Measurements from ENCODE around the gene HEY2. TPM values are rescaled to one million over a fixed set of nuclear protein-coding genes. Genes with fewer than 3 reads are reported as not detected.

HEY2 gene
- polyA plus RNA-seq, 1 donor (not counting 4 experiments of a cell fraction or from before 2014, with no cell fraction given), result not detected

GRCh38 chr6:125798734-125799508 is 49.5 kb downstream of the HEY2 start:
- H2AFZ ChIP-seq (ENCODE audit: control insufficient read depth, low read length), result no peak overlapping the region
- no peak overlapping the region for H3K4me2 ChIP-seq (ENCODE audit: control insufficient read depth, extremely low read depth, insufficient read depth, low read depth, low read length)
- dilution Hi-C loops (cut with MboI; ENCODE audit: extremely low pct_ligation_motif_present, low sequenced_read_pairs), result no loop called here
- no peak for FAIRE-seq
- peaks cover 17% of the 10 kb centered on the region for H3K4me1 ChIP-seq (ENCODE audit: control insufficient read depth, extremely low read depth, insufficient read depth, low read length)
- no peaks in the 10 kb centered on the region for H4K20me1 ChIP-seq (ENCODE audit: control insufficient read depth, extremely low read depth, insufficient read depth, low read length)
- H3K9me3 ChIP-seq (ENCODE audit: control insufficient read depth, low read depth, low read length), result no peaks in the 10 kb centered on the region
- no peak for DNase-seq (ENCODE audit: low read depth, low spot score)
- no peak overlapping the region for H3K4me3 ChIP-seq (ENCODE audit: control insufficient read depth in 2 of 3, extremely low read depth in 1 of 3, insufficient read depth in 2 of 3, low read depth in 1 of 3, low read length in 3 of 3)
- H3K79me2 ChIP-seq (ENCODE audit: control insufficient read depth, insufficient read depth, low read length), result peaks cover 4% of the 10 kb centered on the region
- H3K27ac ChIP-seq (ENCODE audit: control insufficient read depth, insufficient read depth, low read length), result no peak overlapping the region
- H3K9ac ChIP-seq (ENCODE audit: control insufficient read depth, extremely low read depth, insufficient read depth, low read length), result no peak overlapping the region
- TF ChIP-seq CTCF (optimal IDR thresholded peaks at IDR 0.05 in 1 of 3, IDR thresholded peaks at IDR 0.05 in 1 of 3, conservative IDR thresholded peaks at IDR 0.05 in 1 of 3; ENCODE audit: extremely low read depth in 1 of 3, insufficient read depth in 2 of 3, low read length in 3 of 3) (no peak), EZH2 (IDR thresholded peaks at IDR 0.05; ENCODE audit: low read length) (no peak)
- H3K36me3 ChIP-seq (ENCODE audit: control insufficient read depth in 2 of 2, extremely low read depth in 1 of 2, insufficient read depth in 2 of 2, low read length in 2 of 2), result no peaks in the 10 kb centered on the region
- no peaks in the 10 kb centered on the region for H3K27me3 ChIP-seq (ENCODE audit: control insufficient read depth, extremely low read depth, insufficient read depth, low read length)
- no peaks in the 10 kb centered on the region for H3K9me1 ChIP-seq (ENCODE audit: control insufficient read depth, extremely low read depth, insufficient read depth, low read length)

- Histone ChIP-seq H4K20me1 (ENCODE audit: control insufficient read depth, extremely low read depth, insufficient read depth, low read length) (no peaks in the 10 kb centered on the region), H3K9me3 (ENCODE audit: control insufficient read depth, low read depth, low read length) (no peaks in the 10 kb centered on the region), H3K9ac (ENCODE audit: control insufficient read depth, extremely low read depth, insufficient read depth, low read length) (no peak overlapping the region), H3K27ac (ENCODE audit: control insufficient read depth, insufficient read depth, low read length) (no peak overlapping the region), H3K27me3 (ENCODE audit: control insufficient read depth, extremely low read depth, insufficient read depth, low read length) (no peaks in the 10 kb centered on the region), H2AFZ (ENCODE audit: control insufficient read depth, low read length) (no peak overlapping the region), H3K4me2 (ENCODE audit: control insufficient read depth, extremely low read depth, insufficient read depth, low read depth, low read length) (no peak overlapping the region), H3K36me3 (ENCODE audit: control insufficient read depth in 2 of 2, extremely low read depth in 1 of 2, insufficient read depth in 2 of 2, low read length in 2 of 2) (no peaks in the 10 kb centered on the region), H3K79me2 (ENCODE audit: control insufficient read depth, insufficient read depth, low read length) (no peaks in the 10 kb centered on the region), H3K9me1 (ENCODE audit: control insufficient read depth, extremely low read depth, insufficient read depth, low read length) (no peaks in the 10 kb centered on the region), H3K4me1 (ENCODE audit: control insufficient read depth, extremely low read depth, insufficient read depth, low read length) (peaks cover 10% of the 10 kb centered on the region), H3K4me3 (ENCODE audit: control insufficient read depth in 2 of 3, extremely low read depth in 1 of 3, insufficient read depth in 2 of 3, low read depth in 1 of 3, low read length in 3 of 3) (no peak overlapping the region)
- FAIRE-seq, result no peak
- TF ChIP-seq CTCF (optimal IDR thresholded peaks at IDR 0.05 in 1 of 3, IDR thresholded peaks at IDR 0.05 in 1 of 3, conservative IDR thresholded peaks at IDR 0.05 in 1 of 3; ENCODE audit: extremely low read depth in 1 of 3, insufficient read depth in 2 of 3, low read length in 3 of 3) (no peak), EZH2 (IDR thresholded peaks at IDR 0.05; ENCODE audit: low read length) (no peak)
- dilution Hi-C loops (cut with MboI; ENCODE audit: extremely low pct_ligation_motif_present, low sequenced_read_pairs), result no loop called here
- no peak for DNase-seq (ENCODE audit: low read depth, low spot score)
Observed at GRCh38 chr6:125802383-125802782, 53.0 kb downstream of the HEY2 start.
